Astrocyte of the cerebellum (primary cell): ENCODE data around the gene EEF1AKMT1.

Experiments used
- DNase-seq: peaks from one replicate; pipeline ENCODE4 v3.0.0-alpha.2; 2011; ENCODE audit warnings: low read depth
- H3K4me3 ChIP-seq: 2 replicates; pipeline ENCODE4 v1.5.1; 2011; ENCODE audit warnings: mild to moderate bottlenecking, low read depth, low read length, moderate library complexity
- in situ Hi-C: cut with HindIII; loops from 2 replicates; pipeline ENCODE4 v1.10.0; 2017; ENCODE audit warnings: low sequenced_read_pairs
- TF ChIP-seq, protein P1 (sequence below): IDR thresholded peaks from 2 replicates; pipeline ENCODE4 v1.5.1; 2012; ENCODE audit warnings: low read length, low read depth, moderate library complexity, mild to moderate bottlenecking; ENCODE audit errors: missing control alignments

Gene EEF1AKMT1

DNA sequence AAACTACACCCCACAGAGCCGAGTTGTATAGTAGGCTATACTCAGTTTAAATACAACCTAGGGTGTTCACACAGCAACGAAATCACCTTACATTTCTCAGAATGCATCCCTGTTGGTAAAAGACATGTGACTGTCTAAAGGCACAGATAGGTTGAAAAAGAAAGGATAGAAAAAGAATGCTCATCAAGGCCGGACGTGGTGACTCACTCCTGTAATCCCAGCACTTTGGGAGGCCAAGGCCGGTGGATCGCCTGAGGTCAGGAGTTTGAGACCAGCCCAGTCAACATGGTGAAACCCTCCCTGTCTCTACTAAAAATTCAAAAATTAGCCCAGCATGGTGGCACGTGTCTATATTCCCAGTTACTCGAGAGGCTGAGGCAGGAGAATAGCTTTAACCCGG, 74.0 kb downstream of the EEF1AKMT1 start:
- in situ Hi-C loops: loop anchor here (25.0 kb wide), 1 partner anchor 512 kb away; the partner anchor contains the start of gene GJB2
- DNase-seq: no peak
- TF ChIP-seq, protein P1, sequence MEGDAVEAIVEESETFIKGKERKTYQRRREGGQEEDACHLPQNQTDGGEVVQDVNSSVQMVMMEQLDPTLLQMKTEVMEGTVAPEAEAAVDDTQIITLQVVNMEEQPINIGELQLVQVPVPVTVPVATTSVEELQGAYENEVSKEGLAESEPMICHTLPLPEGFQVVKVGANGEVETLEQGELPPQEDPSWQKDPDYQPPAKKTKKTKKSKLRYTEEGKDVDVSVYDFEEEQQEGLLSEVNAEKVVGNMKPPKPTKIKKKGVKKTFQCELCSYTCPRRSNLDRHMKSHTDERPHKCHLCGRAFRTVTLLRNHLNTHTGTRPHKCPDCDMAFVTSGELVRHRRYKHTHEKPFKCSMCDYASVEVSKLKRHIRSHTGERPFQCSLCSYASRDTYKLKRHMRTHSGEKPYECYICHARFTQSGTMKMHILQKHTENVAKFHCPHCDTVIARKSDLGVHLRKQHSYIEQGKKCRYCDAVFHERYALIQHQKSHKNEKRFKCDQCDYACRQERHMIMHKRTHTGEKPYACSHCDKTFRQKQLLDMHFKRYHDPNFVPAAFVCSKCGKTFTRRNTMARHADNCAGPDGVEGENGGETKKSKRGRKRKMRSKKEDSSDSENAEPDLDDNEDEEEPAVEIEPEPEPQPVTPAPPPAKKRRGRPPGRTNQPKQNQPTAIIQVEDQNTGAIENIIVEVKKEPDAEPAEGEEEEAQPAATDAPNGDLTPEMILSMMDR: no peak
- no peak overlapping the region for H3K4me3 ChIP-seq

- DNase-seq: no peak
- H3K4me3 ChIP-seq: no peak overlapping the region
- in situ Hi-C loops: no loop called here
- TF ChIP-seq, protein P1: no peak
These were observed 77.7 kb downstream of the EEF1AKMT1 start for GRCh38 chr13:20696073-20696472.

GRCh38 chr13:20691616-20692015, 82.1 kb downstream of the EEF1AKMT1 start:
- TF ChIP-seq, protein P1: no peak
- H3K4me3 ChIP-seq: no peak overlapping the region
- in situ Hi-C loops: no loop called here
- no peak for DNase-seq

- DNase-seq: no peak
- TF ChIP-seq, protein P1: no peak
- in situ Hi-C loops: no loop called here
- H3K4me3 ChIP-seq: no peak overlapping the region
These were observed 84.5 kb downstream of the EEF1AKMT1 start for GRCh38 chr13:20689291-20689690.

DNA sequence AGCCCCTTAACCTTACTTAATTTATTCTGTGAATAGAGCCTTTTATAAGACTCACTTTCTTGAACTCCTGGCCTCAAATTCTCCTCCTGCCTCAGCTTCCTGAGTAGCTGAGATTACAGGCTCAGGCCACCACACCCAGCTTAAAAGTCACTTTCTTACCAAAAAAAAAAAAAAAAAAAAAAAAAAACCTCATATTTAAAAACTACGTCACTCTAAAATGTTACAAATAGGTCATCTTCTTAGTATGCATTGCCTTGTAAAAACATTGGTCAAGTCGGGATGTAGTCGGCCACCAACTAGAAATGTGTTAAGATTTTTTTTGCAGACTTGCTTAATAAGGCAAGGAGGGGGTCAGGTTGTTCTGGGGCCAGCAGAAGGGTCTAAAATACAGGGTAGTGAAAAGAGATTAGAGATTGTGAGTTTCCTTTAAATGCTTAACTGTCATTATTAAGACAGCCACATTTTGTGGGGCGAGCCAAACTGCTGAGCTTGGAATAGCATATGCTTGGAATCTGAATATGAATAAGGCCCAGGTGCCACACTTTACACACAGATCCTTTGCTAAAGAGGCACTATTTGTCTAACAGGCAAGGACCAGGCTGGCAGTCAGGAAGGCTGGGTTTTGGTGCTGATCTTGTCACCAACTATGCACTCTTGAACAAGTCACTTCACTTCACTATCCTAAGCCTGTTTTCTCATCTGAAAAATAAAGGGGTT, 86.7 kb downstream of the EEF1AKMT1 start:
- DNase-seq: no peak
- H3K4me3 ChIP-seq: no peak overlapping the region
- in situ Hi-C loops: no loop called here
- TF ChIP-seq, protein P1: no peak

DNA sequence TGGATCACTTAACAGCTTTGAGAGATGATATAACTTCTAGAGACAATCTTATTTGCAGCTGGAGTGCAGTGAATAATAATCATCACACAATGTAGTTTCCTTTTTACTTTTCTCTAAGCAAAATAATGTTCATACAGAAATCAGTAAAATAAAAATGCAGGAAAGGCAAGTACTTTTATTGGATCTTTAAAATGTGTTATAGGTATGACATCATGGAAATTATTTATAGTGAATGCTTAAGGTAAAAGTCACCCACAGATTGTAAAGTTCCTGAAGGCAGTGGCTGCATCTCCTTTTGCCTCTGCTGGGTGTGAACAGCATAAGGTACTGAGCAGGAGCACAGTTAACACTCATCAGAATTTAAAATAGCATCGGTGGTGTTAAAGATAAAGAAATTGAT, 87.6 kb downstream of the EEF1AKMT1 start:
- no peak for DNase-seq
- TF ChIP-seq, protein P1: no peak
- in situ Hi-C loops: no loop called here
- no peak overlapping the region for H3K4me3 ChIP-seq
